BJ (cell line): ENCODE measurements around the gene RAP1GAP. TPM values are rescaled to one million over a fixed set of nuclear protein-coding genes. Genes with fewer than 3 reads are reported as not detected.

Experiments
- CTCF ChIA-PET: fragments of 350-600 bp; formaldehyde crosslinking; extraction: SDS; loops from one replicate; lab custom pipeline; 2021; ENCODE audit warnings: antibody characterized with exemption, inconsistent platforms; lab: Yijun Ruan, JAX
- POLR2A ChIA-PET: fragments of 300-600 bp; sonication (Branson Sonifier 250); formaldehyde crosslinking; extraction: SDS; loops from one replicate; lab custom pipeline; 2021; ENCODE audit warnings: antibody characterized with exemption; lab: Charles Lee
- DNase-seq: peaks from one replicate; pipeline ENCODE4 v3.0.0-alpha.2; 2011; ENCODE audit warnings: low read depth
- H3K27me3 ChIP-seq: 2 replicates; pipeline ENCODE4 v1.6.0; 2011; ENCODE audit warnings: low read length; ENCODE audit not compliant: control insufficient read depth, insufficient read depth
- H3K36me3 ChIP-seq: 2 replicates; pipeline ENCODE4 v1.5.1; 2011; ENCODE audit warnings: low read length; ENCODE audit not compliant: control insufficient read depth, insufficient read depth
- H3K4me3 ChIP-seq: 2 replicates; pipeline ENCODE4 v1.5.1; 2011; ENCODE audit warnings: low read depth, mild to moderate bottlenecking, control low read depth, low read length
- CTCF ChIP-seq: IDR thresholded peaks from 2 replicates; pipeline ENCODE4 v1.5.1; 2011; ENCODE audit warnings: low read depth, mild to moderate bottlenecking, control low read depth, inconsistent platforms, low read length, moderate library complexity; ENCODE audit not compliant: insufficient read depth
- polyA plus RNA-seq: library from polyadenylated mRNA; depleted of rRNA; stranded (reverse); fragments of >200 nt; gene quantifications from 2 replicates; pipeline ENCODE4 v1.2.3, GENCODE V29; 2011

Gene RAP1GAP
- polyA plus RNA-seq, 1 experiment, result 0.16 TPM

- no peak for DNase-seq
- Histone ChIP-seq H3K4me3 (no peak overlapping the region), H3K36me3 (no peaks in the 10 kb centered on the region), H3K27me3 (peaks cover 24% of the 10 kb centered on the region)
- ChIA-PET POLR2A (no interaction called here), CTCF (interaction anchor here (0.7 to 1.8 kb wide), 4 partner anchors 67 to 294 kb away, joined by 3 to 6 read pairs (median 4); no protein-coding TSS in a partner anchor)
- TF ChIP-seq CTCF, result no peak
Observed at GRCh38 chr1:21662426-21663247, 6.5 kb downstream of the RAP1GAP start.

- DNase-seq, result no peak
- TF ChIP-seq CTCF, result no peak
- CTCF ChIA-PET, result interaction anchor here (0.7 to 1.7 kb wide), 3 partner anchors 16 to 293 kb away, joined by 3 to 7 read pairs (median 3); no protein-coding TSS in a partner anchor
- Histone ChIP-seq H3K27me3 (peaks cover 19% of the 10 kb centered on the region), H3K4me3 (no peak overlapping the region), H3K36me3 (no peaks in the 10 kb centered on the region)
- POLR2A ChIA-PET, result no interaction called here
Observed at GRCh38 chr1:21661886-21662285, 7.3 kb downstream of the RAP1GAP start.

- ChIA-PET POLR2A (no interaction called here), CTCF (interaction anchor here (0.6 to 4.2 kb wide), 15 partner anchors 9 to 290 kb away, joined by 3 to 50 read pairs (median 5); partner anchors contain the start of gene RAP1GAP)
- DNase-seq, result no peak
- no peak for TF ChIP-seq CTCF
- peaks cover 13% of the 10 kb centered on the region for H3K27me3 ChIP-seq
- H3K36me3 ChIP-seq, result no peaks in the 10 kb centered on the region
- no peak overlapping the region for H3K4me3 ChIP-seq
Observed at GRCh38 chr1:21659924-21660326, 9.2 kb downstream of the RAP1GAP start.

- CTCF ChIA-PET, result interaction anchor here (0.6 to 4.2 kb wide), 31 partner anchors 9 to 437 kb away, joined by 3 to 50 read pairs (median 4); partner anchors contain the start of genes ALPL and RAP1GAP
- TF ChIP-seq CTCF, result peak; percentile 93
- POLR2A ChIA-PET, result no interaction called here
- Histone ChIP-seq H3K36me3 (no peaks in the 10 kb centered on the region), H3K27me3 (peaks cover 12% of the 10 kb centered on the region), H3K4me3 (no peak overlapping the region)
- DNase-seq, result no peak
Observed at GRCh38 chr1:21659099-21659923, 9.8 kb downstream of the RAP1GAP start.
